Mesenchymal stem cell (in vitro differentiated cells and primary cell): ENCODE measurements around the gene MFAP2.
A peak's percentile ranks its signal among the peaks of the same experiment; 100 is the strongest.

Experiments used
- DNase-seq: peaks from one replicate; pipeline ENCODE4 v3.0.0-alpha.2; 2013
- H2AFZ ChIP-seq: one replicate; pipeline ENCODE4 v1.6.1; 2013; ENCODE audit warnings: low read depth, mild to moderate bottlenecking, control low read depth, inconsistent platforms, low read length, moderate library complexity
- H2AK5ac ChIP-seq: 2 replicates; pipeline ENCODE4 v1.6.1; 2013; ENCODE audit warnings: low read length, moderate library complexity, mild to moderate bottlenecking, inconsistent platforms; ENCODE audit not compliant: severe bottlenecking
- H2BK120ac ChIP-seq: one replicate; pipeline ENCODE4 v1.6.1; 2013; ENCODE audit warnings: low read depth, mild to moderate bottlenecking, inconsistent platforms, low read length, moderate library complexity
- H2BK12ac ChIP-seq, 2 experiments: one replicate each; pipeline ENCODE4 v1.6.1; 2013; ENCODE audit warnings: inconsistent platforms in 2 of 2, low read length in 2 of 2, mild to moderate bottlenecking in 2 of 2, moderate library complexity in 2 of 2, control low read depth in 1 of 2
- H2BK15ac ChIP-seq: one replicate; pipeline ENCODE4 v1.6.1; 2013; ENCODE audit warnings: mild to moderate bottlenecking, low read depth, inconsistent platforms; ENCODE audit not compliant: poor library complexity, severe bottlenecking
- H2BK5ac ChIP-seq: 2 replicates; pipeline ENCODE4 v1.6.1; 2013; ENCODE audit warnings: low read depth, mild to moderate bottlenecking, low read length, control low read depth, inconsistent platforms; ENCODE audit not compliant: poor library complexity, severe bottlenecking
- H3K14ac ChIP-seq, 2 experiments: one replicate each; pipeline ENCODE4 v1.6.1; 2013; ENCODE audit warnings: inconsistent platforms in 2 of 2, low read length in 2 of 2, control low read depth in 1 of 2, mild to moderate bottlenecking in 1 of 2, moderate library complexity in 1 of 2
- H3K18ac ChIP-seq, 2 experiments: one replicate each; pipeline ENCODE4 v1.6.1; 2013; ENCODE audit warnings: inconsistent platforms in 2 of 2, low read length in 2 of 2, control low read depth in 1 of 2, low read depth in 1 of 2, mild to moderate bottlenecking in 1 of 2
- H3K23ac ChIP-seq, 2 experiments: one replicate each; pipeline ENCODE4 v1.6.1; 2013; ENCODE audit warnings: inconsistent platforms in 2 of 2, low read length in 2 of 2, mild to moderate bottlenecking in 2 of 2, moderate library complexity in 2 of 2, control low read depth in 1 of 2
- H3K27ac ChIP-seq: 2 replicates; pipeline ENCODE4 v1.5.1; 2013; ENCODE audit warnings: mild to moderate bottlenecking, moderate library complexity, low read length, control low read depth, inconsistent platforms; ENCODE audit not compliant: poor library complexity, severe bottlenecking
- H3K27me3 ChIP-seq, 2 experiments: 2 replicates each; pipeline versions ENCODE4 v1.6.1 to v1.7.0; 2013; ENCODE audit warnings: low read length in 2 of 2, mild to moderate bottlenecking in 2 of 2, moderate library complexity in 2 of 2, control low read depth in 1 of 2, inconsistent platforms in 1 of 2; ENCODE audit not compliant: control insufficient read depth in 1 of 2, insufficient read depth in 1 of 2
- H3K36me3 ChIP-seq, 2 experiments: 2 replicates each; pipeline versions ENCODE4 v1.6.1 to v1.7.0; 2013; ENCODE audit warnings: low read length in 2 of 2, control low read depth in 1 of 2, inconsistent platforms in 1 of 2, low read depth in 1 of 2, mild to moderate bottlenecking in 1 of 2; ENCODE audit not compliant: insufficient read depth in 2 of 2, control insufficient read depth in 1 of 2
- H3K4ac ChIP-seq, 2 experiments: one replicate each; pipeline ENCODE4 v1.6.1; 2013; ENCODE audit warnings: inconsistent platforms in 2 of 2, low read length in 2 of 2, mild to moderate bottlenecking in 2 of 2, moderate library complexity in 2 of 2, control low read depth in 1 of 2, low read depth in 1 of 2
- H3K4me1 ChIP-seq: 2 replicates; pipeline ENCODE4 v1.6.1; 2013; ENCODE audit warnings: low read depth, low read length, control low read depth; ENCODE audit not compliant: control insufficient read depth, insufficient read depth
- H3K4me2 ChIP-seq: 2 replicates; pipeline ENCODE4 v1.6.1; 2013; ENCODE audit warnings: low read length, mild to moderate bottlenecking, inconsistent platforms; ENCODE audit not compliant: poor library complexity, severe bottlenecking
- H3K4me3 ChIP-seq, 2 experiments: 2 replicates each; pipeline versions ENCODE4 v1.5.1 to v1.7.0; 2013; ENCODE audit warnings: low read length in 2 of 2, mild to moderate bottlenecking in 2 of 2, control low read depth in 1 of 2, low read depth in 1 of 2; ENCODE audit not compliant: insufficient read depth in 1 of 2
- H3K79me1 ChIP-seq: replicated peaks from 2 replicates; pipeline ENCODE4 v1.6.1; 2013; ENCODE audit warnings: mild to moderate bottlenecking, control low read depth, low read length, inconsistent platforms; ENCODE audit not compliant: poor library complexity, severe bottlenecking
- H3K9ac ChIP-seq: 2 replicates; pipeline ENCODE4 v1.7.0; 2013; ENCODE audit warnings: mild to moderate bottlenecking, low read length, moderate library complexity
- H3K9me3 ChIP-seq: 2 replicates; pipeline ENCODE4 v1.7.0; 2013; ENCODE audit warnings: mild to moderate bottlenecking, low read length; ENCODE audit not compliant: control insufficient read depth
- H4K8ac ChIP-seq: one replicate; pipeline ENCODE4 v1.6.1; 2013; ENCODE audit warnings: inconsistent platforms, mild to moderate bottlenecking, low read length, moderate library complexity
- H4K91ac ChIP-seq: one replicate; pipeline ENCODE4 v1.6.1; 2013; ENCODE audit warnings: mild to moderate bottlenecking, low read length, inconsistent platforms
- WGBS: methylation state at CpG from one replicate; pipeline ENCODE4 v1.1.7; 2013; ENCODE audit warnings: mixed read lengths; 5-methylcytosine and 5-hydroxymethylcytosine counted together

MFAP2 gene

DNA sequence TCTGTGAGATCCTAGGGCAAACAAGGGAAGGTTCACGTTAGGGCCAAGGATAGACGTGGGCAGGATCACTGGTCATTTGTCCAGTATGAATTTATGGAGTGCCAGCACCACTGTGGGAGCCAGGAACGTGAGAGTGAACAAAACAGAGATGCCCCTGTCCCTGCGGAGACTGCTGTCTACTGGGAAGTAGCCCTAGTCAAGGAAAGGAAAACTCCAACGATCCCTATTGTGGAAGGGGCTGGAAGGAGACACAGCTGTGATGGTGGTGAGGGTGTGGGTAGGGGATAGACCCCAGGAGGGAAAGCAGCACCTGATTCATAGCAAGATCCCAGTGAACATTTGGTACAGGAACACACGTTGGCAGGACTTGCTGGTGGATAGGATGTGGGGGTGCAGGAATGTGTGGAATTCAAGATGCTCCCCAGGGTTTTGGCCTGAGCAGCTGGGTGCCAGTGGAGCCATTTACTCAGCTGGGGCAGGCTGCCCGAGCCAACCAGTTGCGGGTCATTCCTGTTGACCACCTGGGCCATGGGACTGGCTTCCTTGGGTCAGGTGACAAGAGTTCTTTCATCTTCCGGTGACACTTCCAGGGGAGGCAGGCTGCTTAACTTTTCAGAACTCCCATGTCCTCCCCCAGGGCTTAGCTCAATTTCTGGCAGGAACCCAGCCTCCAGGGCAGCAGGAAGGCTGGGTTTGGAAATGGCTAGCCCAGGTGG, 32.5 kb upstream of the MFAP2 start:
- H4K8ac ChIP-seq: no peak overlapping the region
- H2BK12ac ChIP-seq: no peak overlapping the region
- H2BK120ac ChIP-seq: no peak overlapping the region
- no peaks in the 10 kb centered on the region for H3K9me3 ChIP-seq
- peaks cover 50% of the 10 kb centered on the region for H3K4me1 ChIP-seq
- H2AFZ ChIP-seq: no peak overlapping the region
- no peak overlapping the region for H2BK15ac ChIP-seq
- H3K36me3 ChIP-seq: peaks cover 5 to 9% of the 10 kb centered on the region in 2 experiments
- H3K9ac ChIP-seq: no peak overlapping the region
- H3K4ac ChIP-seq: no peak overlapping the region
- H3K14ac ChIP-seq: no peak overlapping the region
- no peak for DNase-seq
- H3K23ac ChIP-seq: no peak overlapping the region
- no peak overlapping the region for H3K4me3 ChIP-seq
- peak overlapping the region; percentile 8 for H3K4me2 ChIP-seq
- H4K91ac ChIP-seq: no peak overlapping the region
- peak overlapping the region; percentile 98 for H3K27ac ChIP-seq
- peak overlapping the region; percentile 90 for H2AK5ac ChIP-seq
- no peaks in the 10 kb centered on the region for H3K79me1 ChIP-seq
- H2BK5ac ChIP-seq: peak overlapping the region; percentile 80
- no peaks in the 10 kb centered on the region for H3K27me3 ChIP-seq
- no peak overlapping the region for H3K18ac ChIP-seq
- 79% methylated on average over 9 of the region's 9 CpGs for WGBS

DNA sequence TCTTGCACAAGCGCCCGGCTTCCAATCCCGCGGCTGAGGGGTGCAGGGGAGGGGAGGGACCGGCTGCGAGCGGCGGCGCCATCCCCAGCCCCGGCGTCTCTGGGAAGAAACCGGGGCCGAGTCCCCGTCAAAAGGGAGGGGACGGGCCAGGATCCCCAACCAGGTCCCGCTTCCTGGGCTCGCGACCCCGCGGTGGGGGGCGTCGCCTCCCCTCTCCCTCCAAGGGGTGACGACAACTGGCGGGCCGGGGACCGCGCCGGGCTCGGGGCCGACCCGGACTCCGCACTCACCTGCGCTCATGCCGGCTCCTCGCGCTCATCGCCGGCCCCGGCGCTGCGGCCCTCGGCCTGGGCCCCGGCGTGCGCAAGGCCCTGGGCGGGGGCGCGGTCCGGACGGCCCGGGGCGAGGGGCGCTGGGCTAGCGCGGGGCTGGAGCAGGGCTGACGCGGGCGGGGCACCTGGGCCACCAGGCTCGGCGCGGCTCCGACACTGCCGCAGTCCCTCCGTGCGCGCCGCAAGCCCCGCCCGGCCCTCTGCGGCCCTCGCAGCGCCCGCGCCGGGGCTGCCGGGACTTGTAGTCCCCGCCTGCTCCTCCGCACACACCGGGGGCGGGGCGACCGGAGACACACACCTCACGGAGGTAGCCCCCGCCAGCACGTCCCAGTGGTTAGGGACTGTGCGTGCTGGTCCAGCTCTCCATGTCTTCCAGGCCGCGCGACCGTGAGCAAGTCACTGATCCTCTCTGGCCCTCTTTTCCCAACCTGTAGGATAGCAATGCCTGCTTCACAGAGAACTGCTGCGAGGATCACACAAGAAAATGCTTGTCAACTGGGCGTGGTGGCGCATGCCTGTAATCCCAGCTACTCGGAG, 31.3 kb upstream of the MFAP2 start, which contains the start of gene ATP13A2:
ATP13A2 (minus strand) TSS at position 490 of the 869 bp plus-strand sequence; CDS start at position 300, 190 bp downstream.
- DNase-seq: peak; percentile 68
- Histone ChIP-seq H3K27me3 (no peaks in the 10 kb centered on the region), H3K4me1 (peaks cover 53% of the 10 kb centered on the region), H3K4ac (peak within 1 kb of the TSS; percentile 37 to 40), H4K91ac (no peak within 1 kb of the TSS), H2BK12ac (peak within 1 kb of the TSS in 1 of 2 experiments; percentile 46), H2BK5ac (peak within 1 kb of the TSS; percentile 79), H4K8ac (peak within 1 kb of the TSS; percentile 25), H3K9ac (peak within 1 kb of the TSS; percentile 68), H2BK120ac (no peak within 1 kb of the TSS), H3K9me3 (no peaks in the 10 kb centered on the region), H3K4me2 (peak within 1 kb of the TSS; percentile 95), H2AFZ (peak within 1 kb of the TSS; percentile 94), H3K4me3 (peak within 1 kb of the TSS; percentile 83 to 85), H3K23ac (peak within 1 kb of the TSS in 1 of 2 experiments; percentile 95), H3K27ac (peak within 1 kb of the TSS; percentile 98), H3K14ac (peak within 1 kb of the TSS in 1 of 2 experiments; percentile 66), H3K18ac (peak within 1 kb of the TSS in 1 of 2 experiments; percentile 88), H3K36me3 (peaks cover 0 to 8% of the 10 kb centered on the region in 2 experiments), H2AK5ac (peak within 1 kb of the TSS; percentile 70), H2BK15ac (peak within 1 kb of the TSS; percentile 54), H3K79me1 (peaks cover 3% of the 10 kb centered on the region)
- 3% methylated on average over 72 of the region's 94 CpGs for WGBS

DNA sequence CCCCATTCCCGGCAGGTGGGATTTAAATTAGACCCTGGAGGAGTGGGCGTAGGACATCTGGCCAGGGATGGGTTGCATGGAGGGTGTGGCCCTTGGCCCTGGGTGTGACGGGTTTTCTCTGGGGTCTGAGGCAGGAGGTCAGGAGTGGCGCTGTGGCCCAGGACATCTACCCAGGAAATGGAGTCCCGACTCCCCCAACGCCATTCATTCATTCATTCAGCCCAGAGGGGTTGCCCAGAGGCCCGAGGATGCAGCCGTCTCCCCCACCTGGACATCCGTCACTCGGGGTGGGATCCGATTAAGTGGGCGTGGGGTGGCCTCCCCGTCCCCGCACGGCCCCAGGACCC, 30.6 kb upstream of the MFAP2 start:
- H3K4me1 ChIP-seq: peaks cover 51% of the 10 kb centered on the region
- H3K79me1 ChIP-seq: peaks cover 3% of the 10 kb centered on the region
- peak; percentile 6 for DNase-seq
- H3K23ac ChIP-seq: peak overlapping the region in 1 of 2 experiments; percentile 95
- peak overlapping the region; percentile 68 for H3K9ac ChIP-seq
- peak overlapping the region; percentile 19 for H3K27ac ChIP-seq
- H3K4ac ChIP-seq: peak overlapping the region in 1 of 2 experiments; percentile 40
- no peak overlapping the region for H4K91ac ChIP-seq
- no peak overlapping the region for H2BK120ac ChIP-seq
- peak overlapping the region in 1 of 2 experiments; percentile 46 for H2BK12ac ChIP-seq
- peak overlapping the region in 1 of 2 experiments; percentile 66 for H3K14ac ChIP-seq
- no peaks in the 10 kb centered on the region for H3K9me3 ChIP-seq
- H4K8ac ChIP-seq: peak overlapping the region; percentile 3
- peak overlapping the region; percentile 35 for H2AK5ac ChIP-seq
- peaks cover 0 to 14% of the 10 kb centered on the region in 2 experiments for H3K36me3 ChIP-seq
- peak overlapping the region; percentile 95 for H3K4me2 ChIP-seq
- H2AFZ ChIP-seq: peak overlapping the region; percentile 56
- WGBS: 3% methylated on average over 12 of the region's 15 CpGs
- peak overlapping the region; percentile 54 for H2BK15ac ChIP-seq
- no peaks in the 10 kb centered on the region for H3K27me3 ChIP-seq
- H3K4me3 ChIP-seq: peak overlapping the region; percentile 83 to 85
- H2BK5ac ChIP-seq: peak overlapping the region; percentile 79
- H3K18ac ChIP-seq: peak overlapping the region in 1 of 2 experiments; percentile 88

DNA sequence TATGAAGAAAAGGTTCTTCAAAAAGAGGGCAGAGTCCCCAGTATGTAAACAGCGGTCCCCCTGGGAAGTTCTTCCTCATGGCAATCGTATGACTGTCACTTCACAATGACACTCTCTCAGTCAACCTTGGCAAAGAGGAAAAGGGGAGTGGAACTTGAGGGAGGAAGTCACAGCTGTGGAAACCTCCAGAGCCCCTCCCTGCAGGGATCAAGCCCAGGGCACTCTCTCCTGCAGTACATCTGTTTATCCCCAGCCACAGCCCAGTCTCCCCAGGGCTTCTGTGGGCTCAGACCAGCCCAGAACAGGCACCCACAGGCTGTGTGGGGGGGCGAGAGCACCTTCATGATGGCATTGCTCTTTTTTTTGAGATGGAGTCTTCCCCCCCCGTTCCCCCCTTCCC, 29.3 kb upstream of the MFAP2 start:
- no peak overlapping the region for H4K91ac ChIP-seq
- H2BK12ac ChIP-seq: no peak overlapping the region
- no peak overlapping the region for H3K4me3 ChIP-seq
- H3K23ac ChIP-seq: no peak overlapping the region
- no peak overlapping the region for H3K4ac ChIP-seq
- H3K36me3 ChIP-seq: peaks cover 9 to 26% of the 10 kb centered on the region in 2 experiments
- H3K27me3 ChIP-seq: no peaks in the 10 kb centered on the region
- H4K8ac ChIP-seq: no peak overlapping the region
- no peak overlapping the region for H2BK15ac ChIP-seq
- peak overlapping the region; percentile 5 for H3K4me2 ChIP-seq
- H2AK5ac ChIP-seq: no peak overlapping the region
- no peaks in the 10 kb centered on the region for H3K9me3 ChIP-seq
- H2BK5ac ChIP-seq: no peak overlapping the region
- 94% methylated on average over 3 of the region's 4 CpGs for WGBS
- no peak overlapping the region for H3K27ac ChIP-seq
- no peak overlapping the region for H3K9ac ChIP-seq
- peaks cover 10% of the 10 kb centered on the region for H3K79me1 ChIP-seq
- no peak overlapping the region for H3K18ac ChIP-seq
- no peak overlapping the region for H3K14ac ChIP-seq
- H2BK120ac ChIP-seq: no peak overlapping the region
- peak; percentile 8 for DNase-seq
- peaks cover 45% of the 10 kb centered on the region for H3K4me1 ChIP-seq
- H2AFZ ChIP-seq: no peak overlapping the region
